Measurements from ENCODE around the gene RNF2.

DNA sequence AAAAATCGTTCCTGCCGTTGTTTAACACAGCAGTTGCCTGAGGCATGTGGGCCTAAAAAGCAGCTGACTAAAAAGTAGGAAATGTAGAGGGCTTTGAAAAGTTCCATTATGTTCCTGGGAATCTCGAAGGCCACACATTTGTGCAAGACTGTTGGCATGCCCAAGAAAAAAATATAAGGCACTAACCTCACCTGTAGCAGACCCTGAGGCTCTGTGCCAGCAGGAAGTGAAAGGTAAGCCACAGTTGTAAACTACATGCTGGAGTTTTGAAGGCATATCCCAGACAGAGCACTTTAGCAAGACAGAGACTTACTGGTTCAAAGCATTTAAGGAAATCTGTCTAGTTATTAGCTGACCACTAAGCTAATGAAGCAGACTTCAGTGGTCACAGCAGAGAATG is 58.7 kb downstream of the RNF2 start:
- TF ChIP-seq POLR2A (IDR thresholded peaks at IDR 0.05), result no peak
- TF ChIP-seq, protein P1, sequence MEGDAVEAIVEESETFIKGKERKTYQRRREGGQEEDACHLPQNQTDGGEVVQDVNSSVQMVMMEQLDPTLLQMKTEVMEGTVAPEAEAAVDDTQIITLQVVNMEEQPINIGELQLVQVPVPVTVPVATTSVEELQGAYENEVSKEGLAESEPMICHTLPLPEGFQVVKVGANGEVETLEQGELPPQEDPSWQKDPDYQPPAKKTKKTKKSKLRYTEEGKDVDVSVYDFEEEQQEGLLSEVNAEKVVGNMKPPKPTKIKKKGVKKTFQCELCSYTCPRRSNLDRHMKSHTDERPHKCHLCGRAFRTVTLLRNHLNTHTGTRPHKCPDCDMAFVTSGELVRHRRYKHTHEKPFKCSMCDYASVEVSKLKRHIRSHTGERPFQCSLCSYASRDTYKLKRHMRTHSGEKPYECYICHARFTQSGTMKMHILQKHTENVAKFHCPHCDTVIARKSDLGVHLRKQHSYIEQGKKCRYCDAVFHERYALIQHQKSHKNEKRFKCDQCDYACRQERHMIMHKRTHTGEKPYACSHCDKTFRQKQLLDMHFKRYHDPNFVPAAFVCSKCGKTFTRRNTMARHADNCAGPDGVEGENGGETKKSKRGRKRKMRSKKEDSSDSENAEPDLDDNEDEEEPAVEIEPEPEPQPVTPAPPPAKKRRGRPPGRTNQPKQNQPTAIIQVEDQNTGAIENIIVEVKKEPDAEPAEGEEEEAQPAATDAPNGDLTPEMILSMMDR (IDR thresholded peaks at IDR 0.05), result no peak
- no peak for TF ChIP-seq POLR2AphosphoS5 (IDR thresholded peaks at IDR 0.05; ENCODE audit: insufficient read depth in 1 of 2, low read depth in 1 of 2)
